Osteocyte (in vitro differentiated cells): Measurements from ENCODE around the gene AAMP. TPM values are rescaled to one million over a fixed set of nuclear protein-coding genes. Genes with fewer than 3 reads are reported as not detected.

Experiments
- DNase-seq: peaks from one replicate; pipeline ENCODE4 v3.0.0; 2021; ENCODE audit warnings: mixed read lengths; ENCODE audit not compliant: unreplicated experiment; ENCODE audit errors: extremely low spot score
- H3K27ac Mint-ChIP-seq: one replicate; pipeline ENCODE4 v1.8.0; 2021; ENCODE audit warnings: mild to moderate bottlenecking, mixed read lengths; ENCODE audit not compliant: unreplicated experiment
- H3K27me3 Mint-ChIP-seq: one replicate; pipeline ENCODE4 v1.8.0; 2021; ENCODE audit warnings: mixed read lengths; ENCODE audit not compliant: unreplicated experiment
- H3K36me3 Mint-ChIP-seq: one replicate; pipeline ENCODE4 v1.8.0; 2021; ENCODE audit warnings: mixed read lengths; ENCODE audit not compliant: unreplicated experiment
- H3K4me1 Mint-ChIP-seq: one replicate; pipeline ENCODE4 v1.8.0; 2021; ENCODE audit warnings: mixed read lengths; ENCODE audit not compliant: unreplicated experiment
- H3K4me3 Mint-ChIP-seq: one replicate; pipeline ENCODE4 v1.8.0; 2021; ENCODE audit warnings: mild to moderate bottlenecking, moderate library complexity, mixed read lengths; ENCODE audit not compliant: unreplicated experiment
- H3K9me3 Mint-ChIP-seq: one replicate; pipeline ENCODE4 v1.8.0; 2021; ENCODE audit warnings: mixed read lengths; ENCODE audit not compliant: unreplicated experiment
- CTCF ChIP-seq: fragments of 200-600 bp; sonication (generic); IDR thresholded peaks from 2 replicates; pipeline ENCODE4 v1.5.0; 2021; ENCODE audit warnings: antibody characterized with exemption, mild to moderate bottlenecking, moderate library complexity
- total RNA-seq: library from RNA; stranded (reverse); gene quantifications from 2 replicates; pipeline ENCODE4 v1.2.1, GENCODE V29; 2021

AAMP gene
- total RNA-seq, 1 donor from 2014 or later, result 62.9 TPM

GRCh38 chr2:218281449-218281848, 11.5 kb upstream of the AAMP start:
- no peak for DNase-seq
- H3K9me3 Mint-ChIP-seq, result no peaks in the 10 kb centered on the region
- H3K27ac Mint-ChIP-seq, result no peak overlapping the region
- H3K4me1 Mint-ChIP-seq, result peaks cover 29% of the 10 kb centered on the region
- peaks cover 24% of the 10 kb centered on the region for H3K36me3 Mint-ChIP-seq
- no peak overlapping the region for H3K4me3 Mint-ChIP-seq
- no peaks in the 10 kb centered on the region for H3K27me3 Mint-ChIP-seq
- TF ChIP-seq CTCF, result no peak

DNA sequence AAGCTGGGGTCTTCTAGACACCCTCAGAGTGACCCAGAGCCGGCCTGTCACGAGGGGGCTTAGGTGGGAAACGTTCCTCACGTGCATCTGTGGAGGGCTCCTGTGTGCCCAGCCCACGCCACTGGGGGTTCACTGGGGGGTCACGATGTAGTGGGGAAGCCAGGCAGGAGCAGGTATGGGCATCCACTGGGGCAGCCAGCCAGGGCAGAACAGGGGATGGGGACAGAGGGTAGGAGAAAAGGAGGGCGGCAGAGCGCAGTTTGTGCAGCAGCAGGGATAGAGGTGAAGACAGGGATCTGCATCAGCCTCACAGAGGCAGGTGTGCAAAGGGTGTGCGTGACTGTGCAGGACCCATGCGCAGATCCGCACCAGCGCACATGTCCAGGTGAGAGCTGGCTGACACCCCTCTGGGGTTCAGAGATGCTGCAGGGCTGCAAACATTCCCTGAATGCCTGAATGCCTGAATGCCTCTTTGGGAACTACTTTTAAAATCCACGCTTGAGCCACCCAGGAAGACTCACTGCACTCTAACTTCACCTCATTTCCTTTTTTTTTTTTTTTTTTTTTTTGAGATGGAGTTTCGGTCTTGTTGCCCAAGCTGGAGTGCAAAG, 10.4 kb upstream of the AAMP start:
- H3K27me3 Mint-ChIP-seq, result no peaks in the 10 kb centered on the region
- no peak overlapping the region for H3K27ac Mint-ChIP-seq
- H3K9me3 Mint-ChIP-seq, result no peaks in the 10 kb centered on the region
- no peak overlapping the region for H3K4me3 Mint-ChIP-seq
- DNase-seq, result no peak
- H3K4me1 Mint-ChIP-seq, result peaks cover 18% of the 10 kb centered on the region
- TF ChIP-seq CTCF, result no peak
- peaks cover 26% of the 10 kb centered on the region for H3K36me3 Mint-ChIP-seq

DNA sequence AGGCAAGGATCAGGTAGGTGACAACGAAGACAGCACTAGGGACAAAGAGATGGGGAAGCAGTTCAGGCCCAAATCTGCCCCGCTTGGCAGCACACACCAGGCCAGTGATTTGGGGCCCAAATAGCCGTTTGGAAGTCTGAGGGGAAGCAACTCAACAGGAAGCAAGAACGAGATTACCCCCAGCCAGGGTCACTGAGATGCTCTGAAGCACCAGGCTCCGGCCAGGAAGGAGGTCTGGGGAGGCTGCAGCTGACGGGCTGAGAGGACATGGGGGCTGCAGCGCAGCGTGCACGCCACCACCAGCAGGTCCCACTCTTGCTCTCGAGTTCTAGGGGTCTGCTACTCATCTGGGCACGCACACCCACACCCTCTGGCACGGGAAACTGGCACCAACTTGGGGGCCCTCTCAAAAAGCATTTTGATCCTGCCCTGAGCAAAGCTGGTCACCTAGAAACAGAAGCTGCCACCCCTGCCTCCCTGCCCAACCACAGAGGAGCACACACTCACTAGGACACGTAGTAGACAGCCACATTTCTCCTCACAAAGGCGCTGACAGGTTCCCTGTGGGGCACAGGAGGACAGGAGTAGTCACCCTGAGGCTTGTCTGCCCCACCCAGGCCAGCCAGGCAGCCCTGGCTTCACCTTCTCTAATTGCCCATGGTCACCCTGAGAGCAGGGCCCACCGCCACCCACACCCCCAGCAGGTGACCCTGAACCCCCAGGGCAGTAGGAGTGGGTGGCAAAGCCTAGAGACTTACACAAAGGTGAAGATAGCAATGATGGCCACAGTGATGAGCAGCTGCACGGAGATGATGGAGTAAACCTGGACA, 8.8 kb upstream of the AAMP start:
- Mint-ChIP-seq H3K27ac (no peak overlapping the region), H3K4me1 (peaks cover 11% of the 10 kb centered on the region), H3K36me3 (peaks cover 33% of the 10 kb centered on the region), H3K27me3 (no peaks in the 10 kb centered on the region), H3K4me3 (no peak overlapping the region), H3K9me3 (no peaks in the 10 kb centered on the region)
- DNase-seq, result no peak
- TF ChIP-seq CTCF, result no peak

DNA sequence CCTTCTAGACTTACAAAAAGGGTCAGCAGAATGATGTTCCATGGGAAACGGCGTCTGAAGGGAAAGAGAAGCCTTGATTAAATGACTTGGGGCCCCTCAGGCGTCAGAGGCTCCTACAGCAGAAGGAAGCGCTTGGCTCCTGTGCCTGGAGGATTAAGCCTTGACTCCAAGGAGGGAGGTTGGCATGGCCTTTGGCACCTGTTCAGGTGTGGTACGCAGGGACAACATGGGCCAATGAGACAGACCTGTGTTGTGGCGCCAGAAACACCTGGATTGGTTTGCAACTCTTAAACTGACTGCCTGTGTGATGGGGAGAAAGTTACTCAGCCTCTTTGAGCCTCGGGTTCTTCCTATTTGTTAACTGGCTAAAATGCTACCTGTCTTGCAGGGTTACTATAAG, 8.0 kb upstream of the AAMP start:
- Mint-ChIP-seq H3K9me3 (no peaks in the 10 kb centered on the region), H3K4me3 (no peak overlapping the region), H3K36me3 (peaks cover 35% of the 10 kb centered on the region), H3K4me1 (peaks cover 12% of the 10 kb centered on the region), H3K27ac (no peak overlapping the region), H3K27me3 (no peaks in the 10 kb centered on the region)
- DNase-seq, result no peak
- TF ChIP-seq CTCF, result no peak

DNA sequence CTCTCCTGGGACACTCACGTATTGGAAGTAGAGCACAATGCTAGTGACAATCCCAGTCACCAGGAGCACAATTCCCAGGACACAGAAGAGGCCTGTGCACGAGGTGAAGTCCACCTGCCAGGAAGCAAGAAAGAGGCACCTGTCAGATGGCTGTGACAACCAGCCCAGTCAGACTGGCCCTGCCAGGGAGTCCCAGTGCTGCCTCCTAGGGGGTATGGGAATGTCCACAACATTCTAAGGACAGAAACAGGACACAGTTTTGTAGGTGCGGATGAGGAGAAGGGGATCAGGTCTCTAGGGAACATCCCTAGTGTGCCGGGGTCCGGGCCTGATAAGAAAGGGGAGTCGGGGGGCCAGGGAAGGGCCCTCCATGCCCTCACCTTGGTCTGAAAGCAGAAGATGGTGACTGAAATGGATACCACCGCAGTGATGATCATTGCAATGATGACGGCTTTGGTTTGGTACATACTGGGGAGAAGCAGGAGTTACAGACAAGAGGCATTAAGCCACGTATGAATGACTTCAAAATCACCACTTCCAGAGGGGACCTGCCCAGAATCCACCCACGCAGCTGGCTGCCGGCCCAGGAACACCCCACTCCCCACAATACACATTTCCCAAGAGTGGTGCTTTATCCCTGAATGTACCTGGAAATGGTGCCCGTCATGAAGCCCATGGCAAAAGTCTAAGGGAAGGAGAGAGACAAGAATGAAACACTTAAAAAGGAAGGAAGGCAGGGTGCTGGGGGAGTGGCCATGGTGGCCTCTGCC, 7.2 kb upstream of the AAMP start:
- no peak overlapping the region for H3K27ac Mint-ChIP-seq
- no peaks in the 10 kb centered on the region for H3K9me3 Mint-ChIP-seq
- no peak for TF ChIP-seq CTCF

More for the DNA sequence above, 7.2 kb upstream of the AAMP start:
- no peaks in the 10 kb centered on the region for H3K27me3 Mint-ChIP-seq
- H3K36me3 Mint-ChIP-seq, result peaks cover 35% of the 10 kb centered on the region
- no peak overlapping the region for H3K4me3 Mint-ChIP-seq
- no peak for DNase-seq
- H3K4me1 Mint-ChIP-seq, result peaks cover 17% of the 10 kb centered on the region
